ENCODE results near the gene AGBL1. TPM values are rescaled to one million over a fixed set of nuclear protein-coding genes. Genes with fewer than 3 reads are reported as not detected.

Gene AGBL1
- total and polyA plus RNA-seq, 2 donors (not counting 3 experiments of a cell fraction or from before 2014, with no cell fraction given): not detected

DNA sequence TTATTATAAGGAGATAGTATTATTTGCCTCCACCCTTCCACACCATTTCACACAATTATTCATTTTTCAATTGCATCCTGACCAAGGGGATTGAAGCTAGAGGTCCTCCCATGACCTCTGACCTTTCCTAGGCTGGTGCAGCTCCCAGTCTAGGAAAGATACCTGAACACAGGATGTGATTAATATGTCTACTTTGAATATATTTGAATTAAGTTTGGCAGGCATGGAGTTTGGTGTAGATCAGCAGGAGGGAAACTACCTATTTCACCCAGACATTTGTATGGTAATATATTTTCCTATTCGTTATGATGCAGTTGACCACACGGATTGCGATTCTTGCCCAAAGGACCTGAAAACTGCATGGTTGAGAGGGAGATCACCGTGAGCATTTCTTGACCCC is 596.3 kb downstream of the AGBL1 start:
- dilution Hi-C loops (cut with MboI; ENCODE audit: extremely low pct_ligation_motif_present, low sequenced_read_pairs): no loop called here
- BruUV-seq (replicated peaks): no TSS peak

DNA sequence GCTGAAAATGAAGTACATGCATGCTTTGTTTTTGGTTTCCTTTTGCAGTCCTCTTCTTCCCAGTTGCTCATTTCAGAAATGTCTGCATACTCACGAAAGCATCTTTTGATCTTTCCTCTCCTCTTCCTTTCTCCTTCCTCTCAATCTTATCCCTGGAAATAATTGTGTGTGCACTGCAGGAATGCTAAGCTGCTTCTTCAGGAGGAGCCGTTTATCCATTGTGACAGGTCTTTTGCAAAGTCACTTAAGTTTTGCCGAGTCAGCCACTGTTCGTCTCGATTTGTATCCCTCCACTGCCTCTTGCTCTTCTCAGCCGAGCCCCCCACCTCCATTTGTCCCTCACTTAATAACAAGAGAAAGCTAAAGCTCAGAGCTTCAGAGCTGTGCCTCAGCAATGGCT is 597.6 kb downstream of the AGBL1 start:
- Histone ChIP-seq H3K9me3 (replicated peaks; ENCODE audit: control insufficient read depth, insufficient read depth, low read length) (peaks cover 2% of the 10 kb centered on the region), H3K4me1 (ENCODE audit: control insufficient read depth, extremely low read depth, insufficient read depth, low read length) (no peaks in the 10 kb centered on the region), H3K27me3 (ENCODE audit: control insufficient read depth in 2 of 2, insufficient read depth in 2 of 2, low read length in 2 of 2) (no peaks in the 10 kb centered on the region), H3K4me2 (ENCODE audit: insufficient read depth, low read length) (no peak overlapping the region), H4K20me1 (replicated peaks; ENCODE audit: control insufficient read depth, extremely low read depth, insufficient read depth, low read length) (no peaks in the 10 kb centered on the region), H3K27ac (ENCODE audit: insufficient read depth, low read depth, low read length) (no peak overlapping the region), H3K36me3 (ENCODE audit: control insufficient read depth in 2 of 2, extremely low read depth in 1 of 2, insufficient read depth in 2 of 2, low read length in 2 of 2) (no peaks in the 10 kb centered on the region), H3K9ac (replicated peaks; ENCODE audit: extremely low read depth, insufficient read depth, low read length) (no peak overlapping the region), H3K79me2 (ENCODE audit: control insufficient read depth, insufficient read depth, low read length) (no peaks in the 10 kb centered on the region), H2AFZ (ENCODE audit: low read depth, low read length) (no peak overlapping the region), H3K9me1 (replicated peaks; ENCODE audit: control insufficient read depth, extremely low read depth, insufficient read depth, low read length) (no peaks in the 10 kb centered on the region), H3K4me3 (replicated peaks in 1 of 3; ENCODE audit: insufficient read depth in 1 of 3, low read depth in 1 of 3, low read length in 3 of 3) (no peak overlapping the region)
- intact Hi-C loops (cut with micrococcal nuclease) (no loop called here), dilution Hi-C loops (cut with MboI; ENCODE audit: extremely low pct_ligation_motif_present, low sequenced_read_pairs) (no loop called here)
- POLR2A ChIA-PET: no interaction called here
- DNase-seq (ENCODE audit: low read depth, low spot score): no peak
- no peak for TF ChIP-seq GATA2 (IDR thresholded peaks at IDR 0.05; ENCODE audit: insufficient read depth, insufficient read length, low read depth, low read length)
- TF ChIP-seq POLR2AphosphoS5 (IDR thresholded peaks at IDR 0.05; ENCODE audit: insufficient read depth, low read depth, low read length): no peak
- TF ChIP-seq, protein P1, sequence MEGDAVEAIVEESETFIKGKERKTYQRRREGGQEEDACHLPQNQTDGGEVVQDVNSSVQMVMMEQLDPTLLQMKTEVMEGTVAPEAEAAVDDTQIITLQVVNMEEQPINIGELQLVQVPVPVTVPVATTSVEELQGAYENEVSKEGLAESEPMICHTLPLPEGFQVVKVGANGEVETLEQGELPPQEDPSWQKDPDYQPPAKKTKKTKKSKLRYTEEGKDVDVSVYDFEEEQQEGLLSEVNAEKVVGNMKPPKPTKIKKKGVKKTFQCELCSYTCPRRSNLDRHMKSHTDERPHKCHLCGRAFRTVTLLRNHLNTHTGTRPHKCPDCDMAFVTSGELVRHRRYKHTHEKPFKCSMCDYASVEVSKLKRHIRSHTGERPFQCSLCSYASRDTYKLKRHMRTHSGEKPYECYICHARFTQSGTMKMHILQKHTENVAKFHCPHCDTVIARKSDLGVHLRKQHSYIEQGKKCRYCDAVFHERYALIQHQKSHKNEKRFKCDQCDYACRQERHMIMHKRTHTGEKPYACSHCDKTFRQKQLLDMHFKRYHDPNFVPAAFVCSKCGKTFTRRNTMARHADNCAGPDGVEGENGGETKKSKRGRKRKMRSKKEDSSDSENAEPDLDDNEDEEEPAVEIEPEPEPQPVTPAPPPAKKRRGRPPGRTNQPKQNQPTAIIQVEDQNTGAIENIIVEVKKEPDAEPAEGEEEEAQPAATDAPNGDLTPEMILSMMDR (IDR thresholded peaks at IDR 0.05; ENCODE audit: extremely low read depth in 1 of 2, insufficient read depth in 1 of 2, low read depth in 1 of 2, low read length in 2 of 2): no peak
- TF ChIP-seq POLR2A (IDR thresholded peaks at IDR 0.05; ENCODE audit: low read depth, low read length): no peak
- TF ChIP-seq FOS (IDR thresholded peaks at IDR 0.05; ENCODE audit: borderline replicate concordance, insufficient read depth, low read length): no peak
- TF ChIP-seq, protein P2, sequence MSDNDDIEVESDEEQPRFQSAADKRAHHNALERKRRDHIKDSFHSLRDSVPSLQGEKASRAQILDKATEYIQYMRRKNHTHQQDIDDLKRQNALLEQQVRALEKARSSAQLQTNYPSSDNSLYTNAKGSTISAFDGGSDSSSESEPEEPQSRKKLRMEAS (IDR thresholded peaks at IDR 0.05; ENCODE audit: insufficient read depth, insufficient read length): no peak
- TF ChIP-seq JUN (IDR thresholded peaks at IDR 0.05; ENCODE audit: borderline replicate concordance, insufficient read depth, insufficient read length, low read depth): no peak
- no peak for TF ChIP-seq EZH2 (IDR thresholded peaks at IDR 0.05; ENCODE audit: borderline replicate concordance, low read depth, low read length, severe bottlenecking)
- TF ChIP-seq MYC (IDR thresholded peaks at IDR 0.05; ENCODE audit: low read depth, low read length): no peak
- CTCF ChIA-PET: no interaction called here
- FAIRE-seq: no peak
- BruUV-seq (replicated peaks): no TSS peak

More for the DNA sequence above, 596.3 kb downstream of the AGBL1 start:
- DNase-seq (ENCODE audit: low read depth, low spot score) (no peak), FAIRE-seq (no peak)
- Histone ChIP-seq H3K36me3 (ENCODE audit: control insufficient read depth in 2 of 2, extremely low read depth in 1 of 2, insufficient read depth in 2 of 2, low read length in 2 of 2) (no peaks in the 10 kb centered on the region), H3K27ac (ENCODE audit: insufficient read depth, low read depth, low read length) (no peak overlapping the region), H3K4me3 (replicated peaks in 1 of 3; ENCODE audit: insufficient read depth in 1 of 3, low read depth in 1 of 3, low read length in 3 of 3) (no peak overlapping the region), H3K27me3 (ENCODE audit: control insufficient read depth in 2 of 2, insufficient read depth in 2 of 2, low read length in 2 of 2) (no peaks in the 10 kb centered on the region), H3K9ac (replicated peaks; ENCODE audit: extremely low read depth, insufficient read depth, low read length) (no peak overlapping the region), H3K9me1 (replicated peaks; ENCODE audit: control insufficient read depth, extremely low read depth, insufficient read depth, low read length) (no peaks in the 10 kb centered on the region), H2AFZ (ENCODE audit: low read depth, low read length) (no peak overlapping the region), H3K79me2 (ENCODE audit: control insufficient read depth, insufficient read depth, low read length) (no peaks in the 10 kb centered on the region), H3K4me2 (ENCODE audit: insufficient read depth, low read length) (no peak overlapping the region), H4K20me1 (replicated peaks; ENCODE audit: control insufficient read depth, extremely low read depth, insufficient read depth, low read length) (no peaks in the 10 kb centered on the region), H3K9me3 (replicated peaks; ENCODE audit: control insufficient read depth, insufficient read depth, low read length) (no peaks in the 10 kb centered on the region), H3K4me1 (ENCODE audit: control insufficient read depth, extremely low read depth, insufficient read depth, low read length) (no peaks in the 10 kb centered on the region)
- POLR2A ChIA-PET: no interaction called here
- intact Hi-C loops (cut with micrococcal nuclease): no loop called here
- no peak for TF ChIP-seq MYC (IDR thresholded peaks at IDR 0.05; ENCODE audit: low read depth, low read length)
- TF ChIP-seq, protein P1 (IDR thresholded peaks at IDR 0.05; ENCODE audit: extremely low read depth in 1 of 2, insufficient read depth in 1 of 2, low read depth in 1 of 2, low read length in 2 of 2): no peak
- no peak for TF ChIP-seq JUN (IDR thresholded peaks at IDR 0.05; ENCODE audit: borderline replicate concordance, insufficient read depth, insufficient read length, low read depth)
- no peak for TF ChIP-seq EZH2 (IDR thresholded peaks at IDR 0.05; ENCODE audit: borderline replicate concordance, low read depth, low read length, severe bottlenecking)
- CTCF ChIA-PET: no interaction called here

Measured in endothelial cell of umbilical vein (primary cell).